ENCODE measurements around the gene DHRS13.
A peak's percentile ranks its signal among the peaks of the same experiment; 100 is the strongest.

DHRS13 gene, protein sequence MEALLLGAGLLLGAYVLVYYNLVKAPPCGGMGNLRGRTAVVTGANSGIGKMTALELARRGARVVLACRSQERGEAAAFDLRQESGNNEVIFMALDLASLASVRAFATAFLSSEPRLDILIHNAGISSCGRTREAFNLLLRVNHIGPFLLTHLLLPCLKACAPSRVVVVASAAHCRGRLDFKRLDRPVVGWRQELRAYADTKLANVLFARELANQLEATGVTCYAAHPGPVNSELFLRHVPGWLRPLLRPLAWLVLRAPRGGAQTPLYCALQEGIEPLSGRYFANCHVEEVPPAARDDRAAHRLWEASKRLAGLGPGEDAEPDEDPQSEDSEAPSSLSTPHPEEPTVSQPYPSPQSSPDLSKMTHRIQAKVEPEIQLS

DNA sequence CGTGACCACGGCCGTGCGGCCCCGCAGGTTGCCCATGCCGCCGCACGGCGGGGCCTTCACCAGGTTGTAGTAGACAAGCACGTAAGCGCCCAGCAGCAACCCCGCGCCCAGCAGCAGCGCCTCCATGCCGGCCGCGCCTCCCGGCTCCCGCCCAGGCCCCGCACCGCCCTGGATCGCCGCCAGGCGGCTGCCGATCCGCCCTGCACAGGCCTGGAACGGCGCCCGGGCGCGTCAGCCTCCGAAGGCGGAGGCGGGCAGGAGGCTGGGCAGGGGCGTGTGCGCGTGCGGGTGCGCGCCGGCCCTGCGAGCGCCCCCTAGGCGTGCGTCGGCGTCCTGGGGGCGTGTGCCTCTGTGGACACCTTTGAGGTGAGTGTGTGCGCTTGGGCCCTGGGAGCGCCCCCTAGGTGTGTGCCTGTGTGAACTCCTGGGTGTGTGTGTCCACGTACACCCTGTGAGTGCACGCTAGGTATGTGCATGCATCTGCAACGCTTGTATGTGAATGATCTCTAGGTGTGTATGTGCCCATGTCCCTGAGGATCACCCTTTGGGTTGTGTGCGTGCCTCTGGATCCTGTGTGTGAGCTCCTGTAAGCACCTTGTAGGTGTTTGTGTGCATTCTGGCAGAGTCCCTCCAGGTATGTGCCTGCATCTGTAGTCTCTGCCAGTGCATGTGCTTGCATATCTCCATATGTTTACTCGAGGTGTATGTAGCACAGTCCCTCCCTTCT is at the start of gene DHRS13:
Gene DHRS13 (minus strand): TSS at position 261 of the 727 bp plus-strand sequence. CDS start 135 bp downstream, at position 126.
- DNase-seq (ENCODE audit: low read depth) = peak; percentile 75

DNA sequence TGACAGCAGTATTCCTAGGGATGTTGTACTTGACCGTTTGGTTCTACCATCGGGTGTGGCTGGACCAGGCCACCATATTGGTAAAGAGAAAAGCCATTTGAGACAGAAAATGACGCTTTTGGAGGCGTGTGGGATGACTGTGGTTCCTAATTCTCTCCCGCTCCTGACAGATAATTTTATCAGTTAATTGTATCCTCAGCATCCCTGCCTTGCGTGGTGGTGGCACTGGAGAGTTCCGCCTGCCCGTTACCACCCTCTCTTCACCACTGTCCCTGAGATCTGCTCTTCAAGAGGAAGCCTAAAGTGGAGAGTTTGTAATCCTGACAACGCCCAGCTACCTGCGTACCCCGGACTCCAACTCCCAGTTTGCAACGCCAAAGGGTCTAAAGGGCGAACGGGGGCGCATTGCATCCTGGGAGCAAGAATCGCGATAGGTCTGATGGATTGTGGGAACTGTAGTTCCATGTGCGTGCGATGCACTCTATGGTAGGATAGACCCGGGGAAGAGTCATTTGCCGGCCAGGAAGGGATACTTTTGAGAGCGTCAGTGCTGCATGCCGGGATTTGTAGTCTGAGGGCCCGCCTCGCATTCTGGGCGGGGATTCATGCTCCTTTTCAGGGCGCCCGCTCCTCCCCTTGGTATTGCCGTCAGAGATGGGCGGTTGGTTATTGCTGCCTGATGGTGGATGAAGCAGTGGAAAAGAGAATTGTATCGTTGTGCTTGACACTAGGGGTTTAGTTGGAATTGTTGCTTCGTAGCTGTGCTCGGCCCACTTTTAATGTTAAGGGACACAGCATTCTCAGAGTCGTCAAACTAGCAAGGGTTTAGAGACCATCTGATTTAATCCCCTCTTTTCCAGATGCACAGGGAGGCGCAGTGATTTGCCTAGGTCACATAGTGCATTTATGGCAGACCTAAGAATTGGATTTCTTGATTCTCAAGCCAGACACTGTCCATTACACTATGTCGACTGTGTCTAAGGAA is 49.4 kb upstream of the DHRS13 start:
- peak; percentile 99 for DNase-seq (ENCODE audit: low read depth)

DNA sequence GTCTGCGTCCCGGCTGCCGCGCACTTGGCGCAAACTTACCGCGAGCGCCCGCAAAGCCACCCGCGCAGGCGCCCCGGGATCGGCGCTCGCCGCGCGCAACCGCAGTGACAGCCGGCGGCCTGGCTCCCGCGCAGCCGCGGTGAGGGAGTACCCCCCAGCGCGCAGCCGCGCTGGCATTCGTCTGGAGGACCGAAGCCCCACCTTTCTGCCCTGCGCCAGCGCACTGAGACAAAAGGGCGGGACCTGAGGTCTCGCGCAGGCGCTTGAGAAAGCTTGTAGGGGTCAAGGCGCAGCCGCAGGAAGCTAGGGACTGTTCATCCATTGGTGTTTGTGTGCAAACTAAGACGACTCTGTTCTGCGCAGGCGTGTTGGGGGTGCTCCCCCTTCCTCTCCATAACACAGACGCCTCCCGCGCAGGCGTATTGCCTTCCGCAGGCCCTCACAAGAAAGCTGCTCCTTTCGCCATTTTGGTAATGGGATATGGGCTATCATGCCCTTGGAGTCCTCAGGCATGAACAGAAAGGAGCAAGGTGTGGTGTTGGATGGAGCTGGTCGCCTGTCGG is 48.6 kb upstream of the DHRS13 start, which contains the start of gene PHF12:
Gene PHF12 (minus strand): TSS at position 91 of the 563 bp plus-strand sequence. CDS start 558 bp downstream, outside the sequence.
- DNase-seq (ENCODE audit: low read depth) = peak; percentile 100

DNA sequence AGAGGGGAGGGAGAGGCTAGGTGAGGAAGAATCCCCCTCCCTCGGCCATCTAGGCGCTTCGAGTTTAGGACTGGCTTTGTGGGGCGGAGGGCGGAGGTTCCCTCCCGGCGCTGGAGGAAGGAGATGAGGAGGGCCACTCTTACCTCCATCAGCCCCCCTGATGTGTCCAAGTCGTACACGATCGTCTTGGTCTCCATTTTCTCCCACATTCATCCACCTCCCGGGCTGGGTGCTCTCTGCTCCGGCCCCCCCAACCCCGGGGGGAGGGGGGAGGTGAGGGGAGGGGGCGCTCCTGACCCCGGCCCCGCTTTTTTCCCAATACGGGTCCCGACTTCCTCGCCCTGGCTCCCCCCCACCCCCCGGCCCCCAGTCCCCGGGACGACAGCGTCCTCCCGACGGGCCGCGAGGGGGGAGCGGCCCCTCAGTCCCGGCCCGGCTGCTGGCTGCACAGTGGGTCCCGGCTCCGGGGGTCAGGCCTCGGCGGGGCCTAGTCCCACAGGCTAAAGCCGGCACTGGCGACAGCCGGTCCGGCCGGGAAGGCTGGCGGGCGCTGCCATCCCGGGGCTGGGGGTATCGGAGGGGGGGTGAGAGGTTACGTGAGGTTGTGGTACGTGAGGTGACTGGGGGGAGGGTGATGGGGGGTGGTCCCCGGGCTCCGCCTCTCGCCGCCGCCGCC is 48.0 kb upstream of the DHRS13 start:
- DNase-seq (ENCODE audit: low read depth) = no peak

DNA sequence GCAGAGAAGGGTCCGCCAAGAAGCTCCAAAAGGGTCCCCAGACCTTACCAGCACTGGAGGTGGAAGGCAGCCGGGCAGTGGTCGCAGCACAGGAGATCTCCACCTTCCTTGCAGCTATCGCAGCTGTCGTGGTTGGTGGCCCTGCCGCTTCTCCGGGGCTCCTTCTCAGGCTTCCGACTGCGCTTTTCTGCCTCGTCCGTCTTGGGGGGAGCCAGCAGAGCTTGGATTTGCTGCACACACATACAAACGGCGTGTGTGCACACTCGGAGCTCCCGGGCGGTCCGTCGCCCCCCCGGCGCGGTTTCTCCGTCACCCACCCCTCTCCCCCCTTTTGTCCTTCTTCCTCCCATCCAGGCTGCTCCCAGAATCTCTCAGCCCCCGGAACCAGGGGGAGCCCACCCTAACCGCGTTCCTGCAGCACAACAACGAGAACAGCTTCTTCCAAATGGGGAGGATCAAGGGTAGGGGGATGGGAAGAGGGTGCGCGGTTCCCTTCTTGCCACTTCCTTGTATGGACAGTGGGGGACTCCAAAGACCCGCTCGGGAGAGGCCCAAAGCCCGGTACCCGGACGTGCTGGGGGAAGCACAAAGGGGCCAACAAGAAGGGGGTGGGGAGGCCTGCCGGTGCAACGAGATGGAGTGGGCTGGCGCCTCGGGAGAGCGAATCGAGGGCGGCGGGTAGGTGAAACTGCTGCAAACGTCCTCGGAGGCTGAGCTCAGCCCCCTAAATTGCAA is 47.3 kb upstream of the DHRS13 start:
- peak; percentile 39 for DNase-seq (ENCODE audit: low read depth)

DNA sequence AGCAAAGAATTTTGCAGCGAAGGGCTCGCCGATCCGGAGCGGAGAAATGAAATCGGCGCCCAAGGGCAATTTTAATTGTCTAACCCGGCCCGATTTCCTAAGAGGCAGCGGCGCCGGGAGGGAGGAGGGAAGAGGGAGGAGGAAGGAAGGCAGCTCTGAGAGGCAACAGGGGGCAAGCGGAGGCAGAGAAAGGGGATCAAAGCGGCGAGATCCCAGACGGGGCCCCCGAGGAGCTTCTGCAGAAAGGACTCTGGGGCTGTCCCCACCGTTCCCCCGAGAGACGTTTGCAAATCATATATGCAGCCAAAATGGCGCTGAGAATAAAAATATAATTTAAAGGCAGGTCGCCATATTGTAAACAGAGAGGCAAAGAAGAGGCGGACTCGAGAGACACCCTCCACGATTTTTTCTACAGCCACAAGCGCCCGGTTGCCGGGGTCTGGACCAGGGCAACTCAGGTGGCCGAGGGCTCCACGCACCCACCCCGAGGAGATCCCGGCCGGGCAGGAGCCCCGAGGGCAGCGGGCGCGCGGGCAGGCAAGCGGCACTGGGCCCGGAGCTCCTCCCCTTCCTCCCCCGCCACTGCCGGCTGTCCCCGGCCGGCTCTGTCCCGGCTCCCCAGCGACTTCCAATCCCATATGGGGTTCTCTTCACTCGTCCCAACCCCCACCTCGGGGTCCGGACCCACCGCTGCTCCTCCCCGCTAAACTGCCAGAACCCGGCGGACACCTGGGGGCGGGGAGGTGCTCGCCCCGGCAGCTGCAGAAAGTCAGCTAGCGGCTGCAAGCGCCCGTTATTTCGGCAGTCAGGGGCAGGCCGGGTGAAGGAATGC is 46.5 kb upstream of the DHRS13 start:
- peak; percentile 63 for DNase-seq (ENCODE audit: low read depth)

DNA sequence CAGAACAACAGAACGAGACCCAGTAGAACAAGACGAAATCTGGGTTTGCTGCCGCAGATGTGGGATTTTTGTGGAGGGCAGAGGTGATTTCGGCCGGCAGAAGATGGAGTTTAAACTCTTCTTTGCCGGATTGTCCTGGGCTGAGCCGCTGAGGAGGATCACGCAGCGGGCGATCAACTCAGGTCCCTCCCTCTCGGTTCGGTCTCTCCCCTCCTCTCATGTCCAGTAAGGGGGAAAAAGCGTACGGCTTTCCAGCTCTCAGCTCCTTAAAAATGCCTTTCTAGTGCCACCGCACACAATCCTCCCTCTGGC is 46.0 kb upstream of the DHRS13 start:
- no peak for DNase-seq (ENCODE audit: low read depth)

DNA sequence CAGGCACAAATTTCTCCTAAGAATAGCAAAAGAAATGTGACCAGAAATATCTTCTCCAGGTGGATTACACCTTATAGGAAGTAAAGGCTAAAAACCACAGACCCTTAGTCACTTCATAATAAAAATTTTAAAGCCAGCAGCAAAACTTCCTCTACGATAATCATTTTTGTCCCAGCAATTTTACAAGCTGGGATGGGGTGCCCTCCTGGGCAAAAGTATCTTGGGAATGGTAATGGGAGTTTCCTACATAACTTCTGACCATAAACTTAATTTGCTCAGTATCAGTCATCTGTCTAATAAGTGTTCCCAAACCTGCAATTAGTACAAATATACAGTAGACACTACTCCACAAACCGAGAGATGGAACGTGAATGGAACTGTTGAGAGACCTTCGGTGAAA is 45.5 kb upstream of the DHRS13 start:
- DNase-seq (ENCODE audit: low read depth) = no peak

DNA sequence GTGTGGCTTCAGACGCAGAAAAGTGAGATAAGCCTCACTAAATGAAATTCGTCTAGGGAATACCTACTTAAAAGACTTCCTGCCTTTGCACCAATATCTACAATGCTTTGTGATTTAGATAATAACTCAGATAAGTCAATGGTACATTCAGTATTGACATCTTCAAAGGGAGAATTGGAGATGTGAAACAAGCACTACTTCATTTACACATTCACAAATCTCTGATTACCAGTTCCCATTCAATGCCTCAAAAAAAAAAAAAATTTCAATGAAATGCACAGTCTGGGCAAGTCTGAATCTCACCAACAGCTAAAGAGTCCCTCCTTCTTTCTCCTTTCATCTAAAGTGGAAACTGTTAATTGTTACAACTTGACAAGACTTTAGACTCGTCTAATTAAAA is 44.8 kb upstream of the DHRS13 start:
- DNase-seq (ENCODE audit: low read depth) = no peak

DNA sequence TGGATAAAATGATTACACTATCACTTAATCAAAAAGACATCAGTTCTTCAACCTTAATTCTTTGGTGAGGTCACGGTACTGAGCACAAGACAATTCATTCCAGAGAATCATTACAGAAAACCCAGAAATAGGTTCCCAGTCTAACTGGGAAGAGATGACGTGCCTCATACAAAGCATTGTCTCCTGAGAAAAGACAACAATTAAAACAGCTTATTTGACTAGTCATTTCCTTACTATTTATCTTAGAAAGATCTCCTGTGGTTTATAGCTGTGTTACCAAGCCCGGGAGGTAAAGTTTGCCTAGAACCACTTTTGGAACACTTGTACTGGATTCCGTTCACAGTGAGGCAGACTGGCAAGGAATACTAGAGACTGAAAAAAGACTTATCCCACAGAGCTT is 43.4 kb upstream of the DHRS13 start:
- peak; percentile 57 for DNase-seq (ENCODE audit: low read depth)

DNA sequence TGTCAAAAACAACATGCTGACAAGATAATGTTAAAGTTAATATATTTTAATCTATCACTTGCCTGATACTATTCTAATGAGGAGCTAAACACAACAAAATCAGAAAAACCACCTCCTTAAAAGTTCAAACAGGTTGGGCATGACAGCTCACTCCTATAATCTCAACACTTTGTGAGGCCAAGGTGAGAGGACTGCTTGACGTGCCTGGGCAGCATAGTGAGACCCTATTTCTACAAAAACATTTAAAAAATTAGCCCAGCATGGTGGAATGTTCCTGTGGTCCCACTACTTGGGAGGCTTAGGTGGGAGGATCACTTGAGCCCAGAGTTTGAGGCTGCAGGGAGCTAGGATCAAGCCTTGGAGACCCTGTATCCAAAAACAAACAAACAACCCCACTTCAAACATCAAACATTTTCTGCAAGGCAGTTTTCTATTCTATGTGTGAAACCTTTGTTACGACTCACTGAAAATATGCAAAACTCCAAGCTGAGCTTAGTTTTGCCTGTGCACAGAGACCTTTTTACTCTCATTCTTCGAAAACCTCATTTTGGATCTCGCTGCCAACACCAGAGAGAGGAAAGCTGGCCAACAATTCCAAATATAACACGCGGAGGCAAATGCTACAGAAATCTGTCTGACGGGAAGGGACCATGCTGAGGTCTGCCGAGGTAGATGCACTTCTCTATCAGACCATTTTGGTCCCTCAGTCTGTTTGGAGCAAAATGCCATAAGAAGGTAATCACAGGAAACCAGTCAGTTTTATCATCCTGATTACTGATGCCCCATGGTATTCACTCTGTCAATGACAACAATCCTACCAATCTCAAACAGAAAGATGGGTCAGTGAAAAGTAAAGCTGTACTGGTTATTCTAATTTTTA is 42.2 kb upstream of the DHRS13 start:
- no peak for DNase-seq (ENCODE audit: low read depth)

DNA sequence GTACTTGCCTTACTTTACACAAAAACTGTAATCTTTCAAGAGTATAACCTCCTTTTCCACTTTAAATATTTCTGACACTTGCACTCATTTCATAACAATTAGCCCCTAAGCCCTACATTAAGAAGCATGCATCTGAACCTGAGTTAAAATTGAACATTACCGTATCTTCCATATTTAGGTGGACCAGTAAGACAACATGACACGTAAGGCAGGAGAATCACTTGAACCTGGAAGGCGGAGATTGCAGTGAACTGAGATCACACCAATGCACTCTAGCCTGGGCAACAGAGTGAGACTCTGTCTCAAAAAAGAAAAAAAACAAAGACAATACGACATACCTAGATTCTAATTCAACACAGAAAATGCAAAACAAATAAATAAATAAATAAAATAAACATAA is 41.5 kb upstream of the DHRS13 start:
- DNase-seq (ENCODE audit: low read depth) = no peak

DNA sequence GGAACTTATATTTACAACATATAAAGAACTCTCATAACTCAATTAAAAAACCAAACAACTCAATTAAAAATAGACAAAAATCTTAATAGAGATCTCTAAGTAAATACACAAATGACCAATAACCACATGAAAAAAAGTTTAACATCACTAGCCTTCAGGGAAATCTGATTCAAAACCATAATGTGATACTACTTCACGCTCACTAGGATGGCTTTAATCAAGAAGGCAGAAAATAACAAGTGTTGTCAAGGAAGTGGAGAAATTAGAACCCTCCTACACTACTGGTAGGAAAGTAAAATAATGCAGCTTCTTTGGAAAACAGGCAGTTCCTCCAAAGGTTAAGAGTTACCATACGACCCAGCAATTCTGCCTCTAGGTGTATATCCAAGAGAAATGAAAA is 40.0 kb upstream of the DHRS13 start:
- no peak for DNase-seq (ENCODE audit: low read depth)

DNA sequence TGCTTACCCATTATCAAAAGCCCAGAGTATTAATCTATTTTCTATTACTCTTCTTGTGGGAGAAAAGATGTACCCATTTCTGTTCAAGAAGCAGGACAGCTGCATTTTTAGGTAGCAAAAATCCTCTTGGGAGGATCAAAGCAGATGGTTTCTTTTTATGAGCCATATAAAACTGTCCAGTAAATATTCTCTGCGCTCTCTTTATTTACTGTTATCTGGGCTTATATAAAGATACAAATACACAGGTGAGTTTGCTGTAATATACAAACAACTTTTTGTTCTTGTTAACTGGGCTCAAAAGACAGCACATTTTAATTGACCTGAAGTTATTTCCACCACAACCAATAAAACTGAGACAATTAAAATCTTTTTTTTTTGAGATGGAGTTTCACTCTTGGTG is 38.4 kb upstream of the DHRS13 start:
- DNase-seq (ENCODE audit: low read depth) = no peak

DNA sequence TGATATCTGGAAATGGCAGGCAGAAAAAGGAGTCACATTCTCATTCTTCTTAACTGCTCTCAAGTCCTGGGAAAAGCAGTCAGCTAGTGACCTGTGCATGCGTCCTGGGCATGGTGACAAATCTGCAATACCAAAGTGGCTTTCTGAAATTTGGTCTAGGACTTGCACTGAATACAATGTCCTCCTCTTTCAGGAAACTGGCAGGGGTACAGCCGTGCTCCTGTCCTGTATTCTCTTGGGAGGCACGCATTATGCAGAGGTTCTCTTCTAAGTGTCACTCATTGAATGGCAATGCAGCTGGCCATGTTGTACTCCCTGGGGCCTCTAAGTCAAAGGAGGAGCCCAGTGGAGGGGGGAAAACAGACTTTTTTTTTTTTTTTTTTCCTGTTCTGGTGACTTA is 37.8 kb upstream of the DHRS13 start:
- no peak for DNase-seq (ENCODE audit: low read depth)

DNA sequence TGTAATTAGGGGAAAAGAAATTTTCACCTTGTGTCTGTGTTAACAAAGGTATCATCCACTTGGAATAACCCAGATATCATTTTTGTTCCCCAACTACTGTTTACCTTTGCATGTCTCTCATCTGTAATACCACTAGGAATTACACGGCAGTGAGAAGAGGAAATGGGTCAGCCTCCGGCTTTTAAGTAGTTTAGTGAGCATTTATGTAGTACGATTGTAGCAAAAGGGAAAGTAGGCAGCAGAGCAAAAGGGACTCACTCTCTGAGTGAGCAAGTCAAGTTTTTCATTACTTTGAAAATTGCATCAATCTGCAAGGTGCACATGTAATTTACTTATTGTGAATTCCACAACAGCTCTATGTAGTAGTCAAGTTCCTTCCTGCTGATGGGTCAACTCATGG is 37.3 kb upstream of the DHRS13 start:
- no peak for DNase-seq (ENCODE audit: low read depth)

DNA sequence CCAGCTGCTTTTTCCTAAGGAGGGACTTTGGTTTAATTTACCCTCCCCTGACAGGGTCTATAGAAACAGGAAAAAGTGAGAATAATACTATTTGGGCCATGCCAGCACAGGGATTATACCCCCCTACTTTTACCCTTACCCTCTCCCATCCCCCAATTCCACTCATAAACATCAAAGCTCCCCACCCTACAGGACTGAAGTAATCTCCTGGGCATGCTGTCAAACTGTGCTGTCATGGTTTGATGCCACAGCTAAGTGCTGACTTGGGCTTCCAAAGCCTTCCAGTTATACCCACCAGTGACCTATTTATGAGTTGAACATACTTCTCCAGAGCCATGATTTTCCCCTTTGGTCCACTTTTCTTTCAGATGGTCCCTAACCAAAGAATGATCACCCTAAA is 35.7 kb upstream of the DHRS13 start:
- DNase-seq (ENCODE audit: low read depth) = peak; percentile 42

DNA sequence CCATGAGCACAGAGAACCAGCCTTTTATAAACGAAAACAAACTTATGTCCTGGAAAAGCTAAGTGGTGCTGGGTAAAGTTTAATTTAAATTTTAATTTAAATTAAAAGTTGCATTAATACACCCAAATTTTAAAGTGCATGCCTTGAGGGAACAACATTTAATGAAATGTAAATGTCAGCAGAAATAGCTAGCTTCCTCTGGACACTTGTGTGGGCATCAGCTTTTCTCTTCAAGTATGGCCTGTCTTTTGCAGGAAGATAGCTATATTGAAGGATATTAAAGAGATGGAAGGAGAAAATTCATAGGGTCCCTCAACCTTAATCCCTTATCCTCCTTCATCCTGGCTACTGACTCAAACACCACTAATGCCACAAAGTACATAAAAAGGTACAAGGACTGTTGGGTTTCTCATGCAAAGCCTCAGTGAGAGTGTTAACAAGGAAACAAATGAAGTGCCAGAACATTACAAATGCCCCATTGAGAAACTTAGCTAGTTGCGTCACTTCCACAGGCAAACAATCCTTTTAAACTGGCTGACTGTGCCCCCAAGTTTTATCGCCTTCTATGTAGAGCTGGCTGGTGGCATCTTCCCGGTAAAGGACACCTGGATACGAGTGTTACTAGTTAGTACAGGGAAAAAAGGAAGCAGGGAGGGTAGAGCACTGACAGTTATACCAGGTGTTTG is 34.3 kb upstream of the DHRS13 start:
- DNase-seq (ENCODE audit: low read depth) = peak; percentile 66

Measured in fibroblast of gingiva (primary cell).